Right lobe of liver (tissue), 6 donors: Measurements from ENCODE around the gene COTL1. TPM values are rescaled to one million over a fixed set of nuclear protein-coding genes. Genes with fewer than 3 reads are reported as not detected.

Experiments
- ATAC-seq, 4 donors: fragments of 200-7000 bp; cut with Tn5 transposase; one replicate each; pipeline ENCODE4 v1.9.1; 2020; ENCODE audit warnings: mild to moderate bottlenecking in 4 of 4, moderate library complexity in 4 of 4
- DNase-seq, 3 donors: peaks; one replicate each; pipeline ENCODE4 v3.0.0-alpha.2; 2020
- H3K27ac ChIP-seq, 3 donors: fragments of 200-600 bp; one replicate each; pipeline ENCODE4 v1.8.0; 2022
- H3K27me3 ChIP-seq, 2 donors: fragments of 200-600 bp; one replicate each; pipeline ENCODE4 v1.8.0; 2022
- H3K36me3 ChIP-seq, 4 donors: fragments of 200-600 bp; sonication (generic) in 1 of 4; one replicate each; pipeline versions ENCODE4 v1.5.1 to v1.8.0; 2017 to 2022; ENCODE audit warnings: control low read depth in 1 of 4
- H3K4me1 ChIP-seq, 4 donors: fragments of 200-600 bp; sonication (generic) in 1 of 4; one replicate each; pipeline versions ENCODE4 v1.5.1 to v1.8.0; 2017 to 2022; ENCODE audit warnings: control low read depth in 1 of 4
- H3K4me3 ChIP-seq, 3 donors: fragments of 200-600 bp; one replicate each; pipeline ENCODE4 v1.8.0; 2022
- H3K9me3 ChIP-seq, 4 donors: fragments of 200-600 bp; sonication (generic) in 1 of 4; one replicate each; pipeline versions ENCODE4 v1.5.1 to v1.8.0; 2017 to 2022; ENCODE audit warnings: control low read depth in 1 of 4
- CTCF ChIP-seq, 4 donors: fragments of 200-600 bp in 3 of 4; fragments of 450-650 bp in 1 of 4; IDR thresholded peaks; one replicate each; pipeline versions ENCODE4 v1.5.1 to v1.8.0; 2016 to 2022; ENCODE audit warnings: antibody characterized with exemption in 4 of 4, mild to moderate bottlenecking in 2 of 4
- POLR2A ChIP-seq: fragments of 450-650 bp; IDR thresholded peaks from one replicate; pipeline ENCODE4 v1.6.1; 2017; ENCODE audit warnings: antibody characterized with exemption, mild to moderate bottlenecking
- WGBS: methylation state at CpG from one replicate; pipeline ENCODE4 v1.1.6; 2018; ENCODE audit warnings: low coverage, low lambda C conversion rate; ENCODE audit not compliant: insufficient coverage; ENCODE audit errors: missing lambda C conversion rate; 5-methylcytosine and 5-hydroxymethylcytosine counted together
- intact Hi-C, 2 donors: fragments of 100-400 bp; cut with DNase I; formaldehyde crosslinking; loops; one replicate each; pipeline versions ENCODE4 v1.11.2 to v1.14.1; 2022
- total RNA-seq, 6 experiments: library from RNA; depleted of rRNA in 2 of 6; stranded (reverse); fragments of >200 nt in 2 of 6; fragmentation: NEBNext Ultra II Directional in 3 of 6; extraction: Animal tissue kit (Norgen Biotek cat#: 25700) in 3 of 6; gene quantifications; one replicate each; pipeline versions ENCODE4 v1.1.0 to v1.2.4, GENCODE V29; 2016 to 2023
- donor health status: DM: no; HTN: yes; CAD: no.
- donor health status: DM: no; HTN: no; CAD: no.
- donor health status: DM: no; HTN: no; CAD: no.
- donor health status: DM: no; HTN: yes; CAD: no.
- donor health status: DM: no; HTN: yes; CAD: no.

Gene COTL1
- total RNA-seq, 6 experiments from 2014 or later: 12.4 to 51.0 (median 18.6) TPM

GRCh38 chr16:84641643-84642358 is 23.9 kb upstream of the COTL1 start:
- TF ChIP-seq CTCF (IDR thresholded peaks at IDR 0.05) (no peak), POLR2A (no peak)
- Histone ChIP-seq H3K4me3 (no peak overlapping the region), H3K4me1 (peaks cover 0 to 11% (median 4%) of the 10 kb centered on the region in 4 donors), H3K27ac (peak overlapping the region in 1 of 3 donors; percentile 5), H3K9me3 (no peaks in the 10 kb centered on the region), H3K36me3 (no peaks in the 10 kb centered on the region), H3K27me3 (no peaks in the 10 kb centered on the region)
- WGBS: 82% methylated on average over 4 of the region's 6 CpGs
- no peak for ATAC-seq
- intact Hi-C loops: no loop called here
- no peak for DNase-seq

DNA sequence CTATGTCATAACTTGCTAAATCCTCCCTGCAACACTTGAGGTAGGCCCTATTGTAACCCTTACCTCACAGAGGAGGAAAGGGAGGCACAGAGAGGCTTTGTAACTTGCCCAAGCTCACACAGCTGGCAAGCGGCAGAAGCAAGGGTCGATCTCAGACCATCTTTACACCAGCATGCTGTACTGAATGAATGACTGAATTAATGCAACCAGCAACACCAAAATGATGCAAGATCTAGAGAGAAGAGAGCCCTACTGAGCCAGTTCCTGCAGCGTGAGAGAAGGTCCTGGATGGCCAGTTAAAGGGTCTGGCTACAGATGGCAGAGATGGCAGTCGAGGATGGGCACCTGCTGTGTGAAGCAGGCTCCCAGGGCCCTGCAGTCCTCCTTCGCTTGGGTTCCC is 22.3 kb upstream of the COTL1 start:
- ATAC-seq (no peak), DNase-seq (no peak)
- TF ChIP-seq POLR2A: no peak
- TF ChIP-seq CTCF (IDR thresholded peaks at IDR 0.05): no peak
- Histone ChIP-seq H3K9me3 (no peaks in the 10 kb centered on the region), H3K27ac (no peak overlapping the region), H3K4me1 (peaks cover 0 to 20% (median 4%) of the 10 kb centered on the region in 4 donors), H3K36me3 (no peaks in the 10 kb centered on the region), H3K27me3 (no peaks in the 10 kb centered on the region), H3K4me3 (no peak overlapping the region)
- 100% methylated on average over 1 of the region's 5 CpGs for WGBS
- intact Hi-C loops: no loop called here

GRCh38 chr16:84638231-84638806 is 20.4 kb upstream of the COTL1 start:
- H3K9me3 ChIP-seq: no peaks in the 10 kb centered on the region
- no peak overlapping the region for H3K4me3 ChIP-seq
- ATAC-seq (no peak), DNase-seq (no peak)
- TF ChIP-seq CTCF (IDR thresholded peaks at IDR 0.05) (no peak), POLR2A (no peak)
- H3K4me1 ChIP-seq: peaks cover 0 to 17% (median 5%) of the 10 kb centered on the region in 4 donors
- no peaks in the 10 kb centered on the region for H3K36me3 ChIP-seq
- intact Hi-C loops: no loop called here
- no CpG with 5 or more reads among the region's 8 CpGs for WGBS
- H3K27ac ChIP-seq: no peak overlapping the region
- H3K27me3 ChIP-seq: no peaks in the 10 kb centered on the region

DNA sequence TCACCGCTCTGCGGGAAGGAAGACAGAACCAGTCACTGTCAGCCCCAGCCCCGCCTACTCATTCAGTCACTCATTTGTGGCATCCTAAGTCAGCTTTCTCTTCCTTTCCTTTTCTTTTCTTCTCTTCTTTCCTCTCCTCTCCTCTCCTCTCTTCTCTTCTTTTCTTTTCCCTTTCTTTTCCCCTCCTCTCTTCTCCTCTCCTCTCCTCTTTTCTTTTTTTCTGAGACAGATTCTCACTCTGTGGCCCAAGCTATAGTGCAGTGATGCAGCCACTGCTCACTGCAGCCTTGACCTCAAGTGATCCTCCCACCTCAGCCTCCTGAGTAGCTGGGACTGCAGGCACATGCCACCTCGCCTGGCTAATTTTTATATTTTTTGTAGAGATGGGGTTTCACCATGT is 19.8 kb upstream of the COTL1 start:
- no peaks in the 10 kb centered on the region for H3K36me3 ChIP-seq
- ATAC-seq (no peak), DNase-seq (no peak)
- H3K4me3 ChIP-seq: no peak overlapping the region
- no peaks in the 10 kb centered on the region for H3K27me3 ChIP-seq
- 85% methylated on average over 4 of the region's 4 CpGs for WGBS
- TF ChIP-seq CTCF (IDR thresholded peaks at IDR 0.05) (no peak), POLR2A (no peak)
- peaks cover 0 to 11% (median 5%) of the 10 kb centered on the region in 4 donors for H3K4me1 ChIP-seq
- H3K9me3 ChIP-seq: no peaks in the 10 kb centered on the region
- intact Hi-C loops: no loop called here
- H3K27ac ChIP-seq: no peak overlapping the region
